Activated T-cell treated with anti-CD3 and anti-CD28 coated beads for 24 hours (primary cell): Measurements from ENCODE around the gene TRAPPC14.
A peak's percentile ranks its signal among the peaks of the same experiment; 100 is the strongest.

ENCODE experiments used
- DNase-seq: peaks from one replicate; pipeline ENCODE4 v3.0.0-alpha.2; 2020; ENCODE audit warnings: low read depth

Gene TRAPPC14

GRCh38 chr7:100124301-100125230 is 34.0 kb downstream of the TRAPPC14 start:
- no peak for DNase-seq

GRCh38 chr7:100122568-100122967 is 36.0 kb downstream of the TRAPPC14 start:
- no peak for DNase-seq

GRCh38 chr7:100122067-100122466 is 36.5 kb downstream of the TRAPPC14 start:
- no peak for DNase-seq

GRCh38 chr7:100120733-100121036 is 37.8 kb downstream of the TRAPPC14 start:
- no peak for DNase-seq

GRCh38 chr7:100119970-100120732 is 38.4 kb downstream of the TRAPPC14 start:
- DNase-seq = peak; percentile 62

- DNase-seq = peak; percentile 94
Measured at GRCh38 chr7:100119072-100119969, 39.2 kb downstream of the TRAPPC14 start, which contains the start of the genes CNPY4 and TAF6. Gene CNPY4 (plus strand): TSS chr7:100119634. CDS start chr7:100119745, 111 bp downstream. Gene TAF6 (minus strand): TSS chr7:100119358. CDS start chr7:100114209, 5,149 bp downstream.

GRCh38 chr7:100118388-100119071 is 40.0 kb downstream of the TRAPPC14 start:
- DNase-seq = no peak

- DNase-seq = no peak
Measured at GRCh38 chr7:100115026-100115425, 43.5 kb downstream of the TRAPPC14 start.

- no peak for DNase-seq
Measured at GRCh38 chr7:100111914-100112313, 46.6 kb downstream of the TRAPPC14 start.

GRCh38 chr7:100111156-100111555 is 47.4 kb downstream of the TRAPPC14 start:
- DNase-seq = no peak

- DNase-seq = no peak
Measured at GRCh38 chr7:100109521-100110163, 48.9 kb downstream of the TRAPPC14 start.

- DNase-seq = no peak
Measured at GRCh38 chr7:100107890-100108289, 50.6 kb downstream of the TRAPPC14 start.

GRCh38 chr7:100107125-100107737 is 51.3 kb downstream of the TRAPPC14 start:
- DNase-seq = no peak

GRCh38 chr7:100106633-100107032 is 51.9 kb downstream of the TRAPPC14 start:
- no peak for DNase-seq

- DNase-seq = no peak
Measured at GRCh38 chr7:100105534-100105933, 53.0 kb downstream of the TRAPPC14 start.
